ENCODE data around the gene PARK7.

DNA sequence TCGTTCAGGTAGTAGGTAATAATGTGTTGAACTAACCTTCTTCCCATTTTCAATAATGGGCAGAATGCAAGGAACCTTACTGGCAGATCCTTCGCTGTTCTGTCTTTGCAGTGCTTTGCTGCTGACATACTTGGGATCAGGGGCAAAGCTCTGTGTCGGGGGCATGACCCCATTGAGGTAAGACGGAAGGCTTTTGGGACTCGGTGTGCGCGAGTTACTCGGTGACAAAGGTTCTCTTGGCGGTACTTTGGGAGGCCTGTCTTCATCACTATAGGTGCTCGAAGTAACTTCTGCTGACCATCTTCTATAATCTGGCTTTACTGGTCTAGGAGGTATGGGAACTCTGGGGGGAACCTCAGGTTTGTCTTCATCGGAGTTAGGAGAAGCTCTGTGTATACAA is 51.9 kb downstream of the PARK7 start:
- no peak for TF ChIP-seq POLR2A (IDR thresholded peaks at IDR 0.05)
- TF ChIP-seq, protein P1, sequence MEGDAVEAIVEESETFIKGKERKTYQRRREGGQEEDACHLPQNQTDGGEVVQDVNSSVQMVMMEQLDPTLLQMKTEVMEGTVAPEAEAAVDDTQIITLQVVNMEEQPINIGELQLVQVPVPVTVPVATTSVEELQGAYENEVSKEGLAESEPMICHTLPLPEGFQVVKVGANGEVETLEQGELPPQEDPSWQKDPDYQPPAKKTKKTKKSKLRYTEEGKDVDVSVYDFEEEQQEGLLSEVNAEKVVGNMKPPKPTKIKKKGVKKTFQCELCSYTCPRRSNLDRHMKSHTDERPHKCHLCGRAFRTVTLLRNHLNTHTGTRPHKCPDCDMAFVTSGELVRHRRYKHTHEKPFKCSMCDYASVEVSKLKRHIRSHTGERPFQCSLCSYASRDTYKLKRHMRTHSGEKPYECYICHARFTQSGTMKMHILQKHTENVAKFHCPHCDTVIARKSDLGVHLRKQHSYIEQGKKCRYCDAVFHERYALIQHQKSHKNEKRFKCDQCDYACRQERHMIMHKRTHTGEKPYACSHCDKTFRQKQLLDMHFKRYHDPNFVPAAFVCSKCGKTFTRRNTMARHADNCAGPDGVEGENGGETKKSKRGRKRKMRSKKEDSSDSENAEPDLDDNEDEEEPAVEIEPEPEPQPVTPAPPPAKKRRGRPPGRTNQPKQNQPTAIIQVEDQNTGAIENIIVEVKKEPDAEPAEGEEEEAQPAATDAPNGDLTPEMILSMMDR (IDR thresholded peaks at IDR 0.05): no peak

Data from uterus (tissue), 2 donors.